Peyer's patch (tissue), 4 donors: ENCODE data around the gene LMO7. TPM values are rescaled to one million over a fixed set of nuclear protein-coding genes. Genes with fewer than 3 reads are reported as not detected.

ENCODE experiments used
- DNase-seq, 3 donors: peaks; one replicate each; pipeline ENCODE4 v3.0.0-alpha.2; 2017 to 2019
- H3K27ac ChIP-seq, 4 donors: fragments of 200-600 bp; sonication (generic); one replicate each; pipeline ENCODE4 v1.5.1; 2016 to 2019
- H3K27me3 ChIP-seq, 2 donors: fragments of 200-600 bp; sonication (generic); one replicate each; pipeline ENCODE4 v1.5.1; 2019
- H3K36me3 ChIP-seq, 3 donors: fragments of 200-600 bp; sonication (generic); one replicate each; pipeline ENCODE4 v1.5.1; 2016 to 2019
- H3K4me1 ChIP-seq, 4 donors: fragments of 200-600 bp; sonication (generic); one replicate each; pipeline ENCODE4 v1.5.1; 2016 to 2019
- H3K4me3 ChIP-seq, 4 donors: fragments of 200-600 bp; sonication (generic); 1 replicate in 3 of 4; 2 replicates in 1 of 4; pipeline ENCODE4 v1.5.1; 2016 to 2019; ENCODE audit warnings: mild to moderate bottlenecking in 1 of 4
- H3K9me3 ChIP-seq, 4 donors: fragments of 200-600 bp; sonication (generic); one replicate each; pipeline ENCODE4 v1.5.1; 2016 to 2019; ENCODE audit warnings: mild to moderate bottlenecking in 1 of 4
- POLR2A ChIP-seq, 2 donors: fragments of 450-650 bp; IDR thresholded peaks; one replicate each; pipeline ENCODE4 v1.5.1; 2017; ENCODE audit warnings: antibody characterized with exemption in 2 of 2, mild to moderate bottlenecking in 2 of 2, moderate library complexity in 2 of 2
- total RNA-seq, 4 donors: library from RNA; depleted of rRNA; stranded (reverse); fragments of >200 nt; gene quantifications; one replicate each; pipeline ENCODE4 v1.1.0, GENCODE V29; 2016
- TF ChIP-seq, protein P1 (sequence below), 6 experiments: fragments of 450-650 bp in 4 of 6; fragments of 200-600 bp in 2 of 6; sonication (generic) in 1 of 6; IDR thresholded peaks; one replicate each; pipeline ENCODE4 v1.5.1; 2017 to 2019; ENCODE audit warnings: antibody characterized with exemption in 6 of 6, mild to moderate bottlenecking in 3 of 6, moderate library complexity in 1 of 6

Gene LMO7
- total RNA-seq, 4 donors from 2014 or later = 74.3 to 365 (median 327) TPM

DNA sequence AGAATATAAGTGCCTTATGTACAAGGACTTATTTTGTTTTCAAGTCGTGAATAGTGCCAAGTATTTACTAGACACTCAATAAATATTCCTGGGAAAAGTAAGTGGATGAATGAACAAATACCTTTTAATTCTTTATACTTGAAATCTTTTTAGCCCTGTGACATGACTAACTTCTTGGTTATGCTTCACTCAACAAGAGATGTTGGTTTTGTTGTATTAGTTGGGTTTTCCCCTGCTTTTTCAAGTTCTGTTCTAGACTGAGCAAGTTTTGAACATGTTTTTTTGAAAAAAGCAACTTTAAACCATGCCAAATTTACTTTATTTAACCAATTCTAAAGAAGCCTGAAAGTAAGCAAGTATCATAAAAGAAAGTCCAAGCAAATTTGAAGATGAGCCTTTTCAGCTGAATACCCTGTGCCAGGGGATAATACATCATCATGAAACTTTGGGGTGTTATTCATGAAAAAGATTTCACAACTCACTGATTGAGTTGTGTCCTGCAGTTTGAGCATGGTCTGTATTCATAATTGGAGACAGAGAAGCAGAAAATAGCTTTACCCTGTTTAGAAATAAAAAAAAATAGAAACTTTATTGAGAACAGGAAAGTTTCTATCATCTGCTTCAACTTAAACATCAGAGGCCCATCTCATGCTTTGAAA lies 11.1 kb downstream of the LMO7 start:
- Histone ChIP-seq H3K36me3 (no peaks in the 10 kb centered on the region), H3K9me3 (no peaks in the 10 kb centered on the region), H3K27ac (no peak overlapping the region), H3K4me3 (no peak overlapping the region), H3K27me3 (no peaks in the 10 kb centered on the region), H3K4me1 (no peaks in the 10 kb centered on the region)
- DNase-seq = no peak
- TF ChIP-seq POLR2A (IDR thresholded peaks at IDR 0.05) = no peak
- TF ChIP-seq, protein P1, sequence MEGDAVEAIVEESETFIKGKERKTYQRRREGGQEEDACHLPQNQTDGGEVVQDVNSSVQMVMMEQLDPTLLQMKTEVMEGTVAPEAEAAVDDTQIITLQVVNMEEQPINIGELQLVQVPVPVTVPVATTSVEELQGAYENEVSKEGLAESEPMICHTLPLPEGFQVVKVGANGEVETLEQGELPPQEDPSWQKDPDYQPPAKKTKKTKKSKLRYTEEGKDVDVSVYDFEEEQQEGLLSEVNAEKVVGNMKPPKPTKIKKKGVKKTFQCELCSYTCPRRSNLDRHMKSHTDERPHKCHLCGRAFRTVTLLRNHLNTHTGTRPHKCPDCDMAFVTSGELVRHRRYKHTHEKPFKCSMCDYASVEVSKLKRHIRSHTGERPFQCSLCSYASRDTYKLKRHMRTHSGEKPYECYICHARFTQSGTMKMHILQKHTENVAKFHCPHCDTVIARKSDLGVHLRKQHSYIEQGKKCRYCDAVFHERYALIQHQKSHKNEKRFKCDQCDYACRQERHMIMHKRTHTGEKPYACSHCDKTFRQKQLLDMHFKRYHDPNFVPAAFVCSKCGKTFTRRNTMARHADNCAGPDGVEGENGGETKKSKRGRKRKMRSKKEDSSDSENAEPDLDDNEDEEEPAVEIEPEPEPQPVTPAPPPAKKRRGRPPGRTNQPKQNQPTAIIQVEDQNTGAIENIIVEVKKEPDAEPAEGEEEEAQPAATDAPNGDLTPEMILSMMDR (IDR thresholded peaks at IDR 0.05) = no peak

DNA sequence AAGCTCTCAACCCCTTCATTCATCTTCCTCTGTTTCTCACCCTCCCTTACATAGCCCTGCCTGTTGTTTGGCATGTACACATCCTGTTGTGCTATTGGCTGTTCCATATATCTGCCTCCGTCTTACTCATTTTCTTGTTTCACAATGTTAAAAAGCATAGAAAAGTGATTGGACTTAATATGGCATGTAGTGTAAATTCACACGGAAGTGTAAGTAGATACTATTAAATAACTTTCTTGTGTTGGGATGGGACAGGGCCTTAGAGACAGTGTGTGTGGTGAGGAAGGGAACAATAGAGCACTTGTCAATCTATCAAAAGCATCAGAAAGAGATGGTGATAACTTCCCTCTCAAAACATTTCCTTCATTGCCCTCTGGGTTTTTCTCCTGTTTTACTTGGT lies 12.3 kb downstream of the LMO7 start:
- H3K9me3 ChIP-seq = no peaks in the 10 kb centered on the region
- no peak overlapping the region for H3K27ac ChIP-seq
- no peak for TF ChIP-seq POLR2A (IDR thresholded peaks at IDR 0.05)
- H3K4me3 ChIP-seq = no peak overlapping the region
- H3K36me3 ChIP-seq = no peaks in the 10 kb centered on the region
- no peaks in the 10 kb centered on the region for H3K27me3 ChIP-seq
- no peak for DNase-seq
- H3K4me1 ChIP-seq = no peaks in the 10 kb centered on the region

DNA sequence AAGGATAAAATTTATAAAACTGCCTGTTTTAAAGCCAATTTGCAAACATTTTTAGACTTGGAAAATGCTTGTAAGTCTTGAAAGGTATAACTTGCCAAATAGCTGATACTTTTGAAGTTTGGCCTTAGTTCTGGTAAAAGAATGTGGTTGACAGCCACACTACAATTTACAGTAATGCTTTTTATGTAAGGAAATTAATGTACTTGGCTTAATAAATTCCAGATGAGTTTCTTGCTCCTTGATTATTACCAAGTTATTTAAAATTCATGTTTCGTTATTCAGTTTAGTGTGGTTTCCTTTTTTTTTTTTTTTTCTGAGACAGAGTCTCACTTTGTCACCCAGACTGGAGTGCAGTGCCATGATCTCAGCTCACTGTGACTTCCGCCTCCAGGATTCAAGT lies 14.9 kb downstream of the LMO7 start:
- DNase-seq = no peak
- Histone ChIP-seq H3K27me3 (no peaks in the 10 kb centered on the region), H3K27ac (no peak overlapping the region), H3K36me3 (no peaks in the 10 kb centered on the region), H3K4me3 (no peak overlapping the region), H3K9me3 (no peaks in the 10 kb centered on the region), H3K4me1 (no peaks in the 10 kb centered on the region)
- TF ChIP-seq, protein P1 (IDR thresholded peaks at IDR 0.05) = no peak
- TF ChIP-seq POLR2A (IDR thresholded peaks at IDR 0.05) = no peak

DNA sequence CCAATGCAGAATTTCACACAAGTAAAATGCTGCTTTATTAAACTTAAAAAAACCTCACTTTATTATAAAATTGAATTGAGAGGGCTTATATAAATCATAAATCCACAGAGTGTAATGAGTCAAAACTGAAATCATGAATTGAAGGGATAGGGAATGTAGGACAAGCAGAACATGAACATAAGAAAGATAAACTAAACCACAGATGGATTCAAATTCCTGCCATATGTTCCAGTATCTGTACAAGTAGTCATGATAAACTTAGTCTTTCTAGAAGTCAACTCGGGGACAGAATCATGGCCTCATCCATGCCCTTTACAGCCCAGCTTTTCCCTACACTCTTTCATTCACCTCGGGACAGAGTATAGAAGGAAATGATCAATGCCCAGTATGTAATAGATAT lies 16.6 kb downstream of the LMO7 start:
- Histone ChIP-seq H3K27ac (no peak overlapping the region), H3K27me3 (no peaks in the 10 kb centered on the region), H3K4me1 (no peaks in the 10 kb centered on the region), H3K36me3 (no peaks in the 10 kb centered on the region), H3K4me3 (no peak overlapping the region), H3K9me3 (no peaks in the 10 kb centered on the region)
- TF ChIP-seq, protein P1 (IDR thresholded peaks at IDR 0.05) = no peak
- no peak for TF ChIP-seq POLR2A (IDR thresholded peaks at IDR 0.05)
- DNase-seq = no peak

DNA sequence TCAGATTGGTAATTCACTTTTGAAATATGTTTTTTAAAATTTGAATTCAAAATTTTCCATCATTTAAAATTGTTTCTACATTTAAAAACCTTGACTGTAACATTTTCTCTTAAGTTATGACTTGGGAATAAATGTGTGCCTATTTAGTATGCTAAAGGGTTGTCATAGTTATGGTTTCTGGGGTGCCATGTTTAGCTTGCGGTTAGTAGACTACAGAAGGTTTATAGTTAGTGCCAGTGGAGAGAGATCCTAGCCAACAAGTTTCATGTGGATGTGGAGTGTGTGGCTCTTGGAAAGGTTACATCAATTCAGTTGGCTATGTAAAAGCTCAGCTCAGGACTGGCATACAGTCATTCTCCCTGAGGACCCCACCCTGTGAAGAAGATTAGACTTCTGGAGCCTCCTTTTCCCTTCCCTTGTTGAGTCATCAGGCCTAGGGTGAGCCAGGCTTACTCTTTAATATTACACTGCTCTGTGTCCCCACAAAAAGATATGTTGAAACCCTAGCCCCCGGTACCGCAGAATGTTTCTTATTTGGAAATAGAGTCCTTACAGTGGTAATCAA lies 20.4 kb downstream of the LMO7 start:
- no peak for DNase-seq
- no peak overlapping the region for H3K27ac ChIP-seq
- H3K4me1 ChIP-seq = no peaks in the 10 kb centered on the region
- no peak for TF ChIP-seq POLR2A (IDR thresholded peaks at IDR 0.05)
- TF ChIP-seq, protein P1 (IDR thresholded peaks at IDR 0.05) = no peak
- H3K36me3 ChIP-seq = no peaks in the 10 kb centered on the region
- no peak overlapping the region for H3K4me3 ChIP-seq
- H3K9me3 ChIP-seq = no peaks in the 10 kb centered on the region
- H3K27me3 ChIP-seq = no peaks in the 10 kb centered on the region

DNA sequence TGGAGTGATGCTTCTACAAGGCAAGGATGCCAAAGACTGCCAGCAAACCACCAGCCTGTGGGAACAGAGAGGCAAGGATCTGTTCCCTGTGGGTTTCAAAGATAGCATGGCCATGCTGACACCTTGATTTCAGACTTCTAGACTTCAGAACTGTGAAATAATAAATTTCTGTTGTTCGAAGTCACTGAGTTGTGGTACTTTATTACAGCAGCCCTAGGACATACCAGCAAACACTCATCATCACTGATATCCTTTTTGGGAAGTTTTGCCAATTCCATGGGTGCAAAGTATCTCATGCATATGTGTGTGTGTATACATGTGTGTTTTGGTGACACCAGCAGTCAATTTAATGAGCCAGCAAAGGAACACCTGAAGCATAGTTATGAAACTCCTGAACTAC lies 21.0 kb downstream of the LMO7 start:
- TF ChIP-seq POLR2A (IDR thresholded peaks at IDR 0.05) = no peak
- TF ChIP-seq, protein P1 (IDR thresholded peaks at IDR 0.05) = no peak

More for the DNA sequence above, 21.0 kb downstream of the LMO7 start:
- Histone ChIP-seq H3K4me3 (no peak overlapping the region), H3K36me3 (no peaks in the 10 kb centered on the region), H3K27me3 (no peaks in the 10 kb centered on the region), H3K4me1 (no peaks in the 10 kb centered on the region), H3K9me3 (no peaks in the 10 kb centered on the region), H3K27ac (no peak overlapping the region)
- no peak for DNase-seq
